ENCODE data around the gene CNNM3.

DNA sequence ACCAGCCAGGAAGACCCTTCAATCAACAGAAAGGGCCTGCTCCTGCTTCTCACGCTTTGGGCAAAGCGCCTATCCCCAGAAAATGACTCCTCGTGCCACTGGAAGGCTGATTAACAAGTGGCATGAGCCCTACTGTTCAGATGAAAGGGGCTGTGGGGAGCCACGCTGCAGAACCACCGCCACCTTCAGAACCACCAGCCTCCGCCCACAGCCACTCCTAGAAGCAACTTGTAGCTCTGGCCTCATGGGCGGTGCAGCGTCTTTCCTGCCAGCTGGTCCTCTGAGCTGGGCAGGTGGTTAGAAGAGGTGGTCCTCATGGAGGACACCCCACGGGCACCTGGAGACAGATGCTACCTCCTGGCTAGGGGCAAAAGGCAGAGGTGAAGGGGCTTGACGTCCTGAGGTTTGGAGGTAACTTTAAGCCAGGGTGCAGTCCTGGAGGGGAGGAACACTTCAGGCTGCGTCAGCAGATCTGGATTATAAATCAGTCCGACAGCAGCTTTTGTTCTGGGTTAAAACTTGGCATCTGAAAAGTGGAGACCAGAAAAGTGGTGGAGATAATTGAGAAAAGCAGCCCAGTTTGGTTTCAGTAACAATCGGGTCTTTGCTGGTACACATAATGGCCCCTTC lies 54.7 kb downstream of the CNNM3 start:
- TF ChIP-seq CTCF (IDR thresholded peaks at IDR 0.05), result no peak
- TF ChIP-seq POLR2A (IDR thresholded peaks at IDR 0.05), result no peak
- no peak for TF ChIP-seq EP300 (IDR thresholded peaks at IDR 0.05)
- TF ChIP-seq POLR2AphosphoS5 (IDR thresholded peaks at IDR 0.05), result peak in 1 of 3 donors; percentile 36
